ENCODE measurements around the gene TMC3.

DNA sequence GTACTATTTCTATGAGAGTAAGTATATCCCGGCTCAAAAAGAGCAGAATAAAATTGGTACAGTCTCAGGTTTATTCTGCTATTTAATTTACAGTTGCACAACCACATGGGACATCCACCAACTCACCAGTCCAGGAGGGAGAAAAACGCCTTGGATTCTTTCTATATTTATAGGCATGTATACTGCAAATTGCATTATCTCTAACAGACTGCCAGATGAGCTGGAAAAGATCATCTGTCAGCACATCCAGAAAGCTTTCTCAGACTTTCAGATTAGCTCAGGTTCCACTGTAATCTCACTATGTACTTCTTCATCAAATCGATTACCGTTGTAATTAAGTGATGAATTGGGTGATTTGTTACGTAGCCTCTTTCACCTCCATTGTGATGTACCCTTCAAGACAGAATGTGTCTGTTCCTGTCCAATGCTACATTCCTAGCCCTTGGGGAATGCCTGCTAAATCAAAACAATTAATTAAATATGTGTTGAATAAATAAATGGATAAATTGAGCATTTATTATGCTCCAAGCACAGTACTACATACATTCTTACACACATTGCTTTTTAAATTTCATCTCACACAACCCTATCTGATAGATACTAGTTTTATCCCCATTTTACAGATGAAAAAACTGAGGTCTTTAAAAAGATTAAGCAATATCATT lies 38.1 kb upstream of the TMC3 start:
- no peak for TF ChIP-seq EZH2 (IDR thresholded peaks at IDR 0.05; ENCODE audit: low read length)
- TF ChIP-seq, protein P1, sequence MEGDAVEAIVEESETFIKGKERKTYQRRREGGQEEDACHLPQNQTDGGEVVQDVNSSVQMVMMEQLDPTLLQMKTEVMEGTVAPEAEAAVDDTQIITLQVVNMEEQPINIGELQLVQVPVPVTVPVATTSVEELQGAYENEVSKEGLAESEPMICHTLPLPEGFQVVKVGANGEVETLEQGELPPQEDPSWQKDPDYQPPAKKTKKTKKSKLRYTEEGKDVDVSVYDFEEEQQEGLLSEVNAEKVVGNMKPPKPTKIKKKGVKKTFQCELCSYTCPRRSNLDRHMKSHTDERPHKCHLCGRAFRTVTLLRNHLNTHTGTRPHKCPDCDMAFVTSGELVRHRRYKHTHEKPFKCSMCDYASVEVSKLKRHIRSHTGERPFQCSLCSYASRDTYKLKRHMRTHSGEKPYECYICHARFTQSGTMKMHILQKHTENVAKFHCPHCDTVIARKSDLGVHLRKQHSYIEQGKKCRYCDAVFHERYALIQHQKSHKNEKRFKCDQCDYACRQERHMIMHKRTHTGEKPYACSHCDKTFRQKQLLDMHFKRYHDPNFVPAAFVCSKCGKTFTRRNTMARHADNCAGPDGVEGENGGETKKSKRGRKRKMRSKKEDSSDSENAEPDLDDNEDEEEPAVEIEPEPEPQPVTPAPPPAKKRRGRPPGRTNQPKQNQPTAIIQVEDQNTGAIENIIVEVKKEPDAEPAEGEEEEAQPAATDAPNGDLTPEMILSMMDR (optimal IDR thresholded peaks at IDR 0.05 in 1 of 3, IDR thresholded peaks at IDR 0.05 in 1 of 3, conservative IDR thresholded peaks at IDR 0.05 in 1 of 3; ENCODE audit: extremely low read depth in 1 of 3, insufficient read depth in 2 of 3, low read length in 3 of 3), result no peak

All from keratinocyte (primary cell).